Effector CD8-positive, alpha-beta T cell (primary cell): Measurements from ENCODE around the gene ADAMTS20.

Experiments used
- DNase-seq: peaks from one replicate; lab custom pipeline; 2025; lab: John Stamatoyannopoulos, UW

The ADAMTS20 gene

DNA sequence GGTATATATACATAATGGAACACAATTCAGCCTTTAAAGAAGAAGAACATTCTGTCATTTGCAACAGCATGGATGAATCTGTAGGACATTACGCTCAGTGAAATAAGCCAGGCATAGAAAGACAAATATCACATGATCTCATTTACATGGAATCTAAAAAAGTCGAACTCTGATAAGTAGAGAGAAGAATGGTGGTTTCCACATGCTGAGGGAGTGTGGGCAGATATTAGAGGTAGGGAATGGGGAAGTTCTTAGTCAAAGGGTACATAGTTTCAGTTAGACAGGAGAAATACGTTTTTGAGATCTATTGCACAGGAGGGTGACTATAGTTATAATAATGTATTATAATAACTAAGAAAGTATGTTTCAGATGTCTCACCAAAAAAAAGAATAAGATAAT lies 71.4 kb downstream of the ADAMTS20 start:
- DNase-seq, result no peak

DNA sequence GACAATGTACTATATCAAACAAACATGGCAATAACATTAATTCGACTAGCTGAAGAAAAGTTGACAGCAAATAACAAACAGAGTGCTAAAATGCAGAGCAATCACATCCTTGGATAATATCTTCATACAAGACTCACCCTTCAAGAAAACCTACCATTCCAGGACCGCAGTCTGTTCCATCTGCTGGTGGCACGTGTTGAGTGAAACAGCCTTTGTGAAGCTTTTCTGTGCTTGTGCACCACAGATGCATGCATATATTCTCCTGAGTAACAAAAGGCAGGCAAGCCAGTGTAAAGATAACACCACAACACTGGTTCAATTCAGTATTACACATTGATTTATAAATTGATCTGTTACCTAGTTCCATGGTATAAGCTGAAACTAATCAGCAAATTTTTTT lies 89.3 kb downstream of the ADAMTS20 start:
- no peak for DNase-seq

DNA sequence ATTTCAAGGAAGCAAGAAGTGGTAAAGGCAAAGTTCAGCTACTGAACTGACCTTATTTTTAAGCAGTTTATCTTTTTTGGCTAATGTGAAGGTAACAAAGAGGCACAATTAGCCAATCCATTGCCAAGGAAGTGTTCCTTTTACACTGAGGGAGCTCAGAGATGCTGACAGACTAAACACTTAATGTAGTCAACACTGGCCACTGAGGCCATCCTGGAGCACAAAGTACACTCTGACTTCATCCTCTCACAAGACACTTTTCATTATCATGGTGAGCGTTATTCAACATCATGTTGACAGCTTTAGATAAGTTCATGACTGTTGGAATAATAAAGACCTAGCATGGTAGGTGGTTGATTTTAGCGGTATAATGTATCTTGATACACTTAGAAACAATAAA lies 89.9 kb downstream of the ADAMTS20 start:
- no peak for DNase-seq

DNA sequence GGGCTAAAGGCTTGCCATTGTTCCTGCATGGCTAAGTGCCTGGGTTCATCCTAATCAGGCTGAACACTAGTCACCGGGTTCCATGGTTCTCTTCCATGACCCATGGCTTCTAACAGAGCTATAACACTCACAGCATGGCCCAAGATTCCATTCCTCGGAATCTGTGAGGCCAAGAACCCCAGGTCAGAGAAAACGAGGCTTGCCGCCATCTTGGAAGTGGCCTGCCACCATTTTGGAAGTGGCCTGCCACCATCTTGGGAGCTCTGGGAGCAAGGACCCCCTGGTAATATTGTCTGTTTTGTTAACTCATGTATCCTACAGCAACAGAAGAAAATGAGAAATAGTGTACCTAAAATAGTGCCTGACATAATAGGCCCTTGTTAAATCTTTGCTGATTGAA lies 92.7 kb downstream of the ADAMTS20 start:
- no peak for DNase-seq

DNA sequence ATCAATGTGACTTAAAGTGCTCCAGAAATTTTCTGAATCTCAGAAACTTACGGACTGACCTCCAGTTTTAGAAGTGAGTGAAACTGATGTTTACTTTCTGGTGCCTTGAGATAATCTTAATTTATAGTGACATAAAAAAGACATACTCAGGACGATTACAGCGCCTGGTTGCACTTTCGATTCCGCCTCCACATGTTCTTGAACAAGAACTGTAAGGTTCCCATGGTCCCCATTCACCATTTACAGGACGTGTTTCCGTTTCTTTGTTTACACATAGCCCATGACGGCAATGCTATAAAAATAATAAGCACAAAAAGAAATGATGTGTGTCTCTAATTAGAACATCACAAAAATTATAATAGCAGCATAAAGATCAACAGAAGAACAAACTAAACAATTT lies 98.2 kb downstream of the ADAMTS20 start:
- no peak for DNase-seq

DNA sequence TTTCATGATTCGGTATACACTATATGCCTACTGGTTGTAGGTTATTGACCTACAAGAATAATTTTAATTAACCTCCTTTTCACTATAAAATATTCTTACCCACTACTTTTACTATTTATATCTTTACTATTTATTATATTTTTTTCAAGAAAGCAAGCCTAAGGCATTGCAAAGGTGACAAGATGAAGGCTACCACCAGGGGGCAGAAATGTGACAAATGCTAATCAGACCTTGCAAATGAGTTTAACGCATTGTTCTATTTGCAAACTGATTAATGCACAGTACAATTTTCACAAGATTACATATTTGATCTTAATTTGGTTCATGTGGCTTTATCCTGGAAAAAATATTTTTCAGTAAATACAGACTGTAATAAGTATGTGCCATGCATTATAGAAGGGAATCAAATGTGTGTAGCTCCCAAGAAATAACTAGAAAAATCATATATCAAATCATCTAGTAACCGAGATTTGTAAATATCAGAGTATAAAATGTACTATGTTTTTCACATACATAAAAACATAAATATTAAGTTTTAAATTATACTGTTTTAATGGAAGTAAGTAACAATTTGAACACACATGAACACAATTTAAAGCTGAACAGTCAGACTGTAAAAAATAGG lies 107.0 kb downstream of the ADAMTS20 start:
- peak; percentile 15 for DNase-seq

DNA sequence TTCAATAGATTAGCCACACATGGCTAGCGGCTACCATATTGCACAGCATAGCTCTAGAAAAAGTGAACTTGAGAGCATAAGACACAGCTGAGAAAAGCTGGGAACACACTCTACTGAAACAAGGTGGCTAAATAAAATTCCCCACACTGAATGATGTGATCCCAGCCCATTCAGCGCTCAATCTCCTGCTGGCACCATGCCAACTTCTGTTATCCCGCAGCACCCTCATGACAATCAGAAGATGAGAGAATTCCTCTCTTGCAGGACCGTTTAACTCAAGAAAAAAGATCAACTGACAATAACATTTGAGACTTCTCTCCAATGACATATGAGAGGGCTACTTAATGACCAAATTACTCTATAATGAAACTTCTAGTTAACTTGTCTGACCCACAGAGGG lies 115.4 kb downstream of the ADAMTS20 start:
- DNase-seq, result no peak

DNA sequence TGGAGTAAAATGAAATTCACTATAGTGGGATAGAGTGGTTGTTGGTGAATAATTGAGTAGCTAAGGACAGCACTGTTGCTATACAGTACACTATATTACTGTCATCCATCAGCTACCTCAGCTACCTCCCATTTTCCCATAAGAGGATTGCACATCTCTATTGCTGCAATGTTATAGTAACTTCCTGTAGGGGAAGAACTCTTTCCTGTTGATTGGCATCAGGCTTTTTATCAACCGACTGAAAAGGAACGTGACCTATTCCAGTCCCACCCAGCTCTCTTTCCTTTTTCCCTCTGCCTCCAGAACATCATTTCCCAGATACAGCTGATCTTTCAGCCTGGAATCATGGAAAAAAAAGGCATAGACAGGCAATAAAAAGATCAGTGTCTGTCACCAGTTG lies 117.4 kb downstream of the ADAMTS20 start:
- no peak for DNase-seq

DNA sequence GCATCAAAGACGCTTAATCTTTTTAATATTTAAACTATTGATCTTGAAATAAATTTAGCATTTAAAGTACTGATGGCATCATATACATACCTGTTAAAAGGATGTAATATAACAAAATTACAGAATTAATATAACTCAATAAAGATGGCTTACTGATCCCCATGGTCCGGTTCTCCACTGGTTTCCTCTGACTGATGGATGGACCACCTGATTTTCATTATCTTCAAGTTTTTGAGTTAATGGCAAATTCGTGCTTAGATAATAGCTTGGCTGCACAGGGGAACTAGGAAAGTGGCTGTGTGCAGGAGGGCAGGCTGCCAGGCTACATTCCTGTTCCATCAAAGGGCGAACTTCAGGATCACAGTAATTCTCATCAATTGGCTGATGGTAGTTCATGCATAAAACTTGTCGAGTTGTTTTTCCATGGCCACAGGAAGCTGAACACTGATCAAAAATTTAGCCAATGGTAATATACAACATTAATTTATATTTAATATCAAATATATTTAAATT lies 123.9 kb downstream of the ADAMTS20 start:
- no peak for DNase-seq

DNA sequence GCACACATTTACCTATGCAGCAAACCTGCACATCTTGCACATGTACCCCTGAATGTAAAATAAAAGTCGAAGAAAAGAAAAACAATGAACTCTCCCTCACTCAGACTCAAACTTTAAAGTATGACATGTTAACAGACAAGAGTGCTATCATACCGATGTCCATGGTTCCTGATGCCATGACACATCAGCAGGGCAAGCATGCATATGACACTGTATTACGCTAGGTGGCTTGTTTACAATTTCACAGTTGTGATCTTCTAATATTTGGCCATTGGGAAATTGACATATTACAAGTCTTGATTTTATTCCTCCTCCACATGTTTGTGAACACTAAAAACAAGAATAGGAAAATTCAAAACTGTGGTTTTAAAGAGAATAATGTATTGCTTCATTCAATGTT lies 126.6 kb downstream of the ADAMTS20 start:
- DNase-seq, result no peak

DNA sequence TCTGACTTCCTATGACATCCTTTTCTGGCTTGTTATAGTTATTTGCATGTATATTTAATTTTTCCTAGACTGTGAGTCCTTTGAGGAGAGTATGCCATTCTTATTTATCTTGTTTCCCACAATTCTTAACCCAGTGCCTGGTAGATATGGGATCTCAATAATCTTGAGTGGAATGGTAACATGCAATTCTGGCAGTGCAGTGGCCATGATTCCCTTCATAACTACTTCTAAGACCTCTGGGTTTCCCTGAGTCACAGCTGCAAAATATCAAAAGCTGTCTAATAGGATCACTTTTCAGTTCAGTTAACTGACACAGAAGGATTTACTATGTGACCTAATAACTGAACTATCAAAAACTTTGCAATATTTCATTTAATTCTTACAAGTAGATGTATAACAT lies 135.0 kb downstream of the ADAMTS20 start:
- no peak for DNase-seq

DNA sequence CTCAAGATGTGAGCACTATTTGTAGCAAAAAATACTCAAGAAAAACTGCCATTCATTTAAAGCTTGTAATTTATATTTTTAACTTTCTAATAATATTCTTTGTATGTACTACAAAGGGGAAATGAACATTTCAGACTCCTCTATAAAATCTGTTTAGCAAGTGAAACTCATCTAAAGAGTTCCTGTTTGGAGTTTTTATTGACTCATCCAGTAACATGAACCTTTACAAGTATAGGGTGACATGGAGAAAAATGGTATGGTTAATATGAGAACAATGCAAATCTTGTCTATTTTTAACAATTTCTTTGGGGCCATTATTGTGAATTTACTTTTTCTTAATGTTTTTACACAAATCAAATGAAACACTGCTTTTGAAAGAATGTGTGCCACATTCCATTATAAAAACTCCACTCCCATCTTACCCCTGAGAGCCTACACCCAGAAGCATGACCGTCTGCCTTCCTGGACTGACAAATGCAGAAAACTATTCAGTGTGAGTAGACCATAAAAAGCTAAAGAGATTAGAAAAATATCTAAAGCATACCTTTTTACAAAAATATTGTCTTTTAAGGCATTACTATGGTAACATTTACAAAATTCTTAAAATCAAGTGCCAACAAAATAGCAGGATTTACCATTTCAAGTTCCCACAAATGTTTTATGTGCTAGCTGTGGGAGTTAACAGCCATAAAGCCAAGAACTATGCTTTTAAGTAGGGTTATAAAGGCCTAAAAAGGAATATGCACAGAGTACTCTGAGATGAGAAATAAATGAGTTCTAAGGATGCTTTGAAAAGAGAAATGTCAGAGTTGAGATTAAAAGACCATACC lies 144.0 kb downstream of the ADAMTS20 start:
- DNase-seq, result no peak

DNA sequence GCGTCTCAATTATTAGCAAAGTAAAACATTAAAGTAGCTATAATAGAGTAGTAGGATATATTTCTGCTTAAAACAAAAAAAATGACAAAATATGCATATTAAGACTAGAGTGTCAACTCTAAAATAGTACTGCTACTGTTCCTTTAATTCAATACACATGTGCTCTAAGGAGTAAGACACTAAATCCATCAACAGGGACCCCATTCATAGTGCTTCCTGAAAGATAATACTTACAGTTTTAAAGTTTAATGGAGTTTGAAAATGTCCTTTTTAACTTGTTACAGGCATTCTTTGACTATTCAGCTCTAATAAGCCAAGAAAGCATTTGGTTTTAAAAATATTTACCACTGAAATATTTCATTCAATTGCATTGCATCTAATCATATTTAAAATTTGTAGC lies 145.2 kb downstream of the ADAMTS20 start:
- no peak for DNase-seq

DNA sequence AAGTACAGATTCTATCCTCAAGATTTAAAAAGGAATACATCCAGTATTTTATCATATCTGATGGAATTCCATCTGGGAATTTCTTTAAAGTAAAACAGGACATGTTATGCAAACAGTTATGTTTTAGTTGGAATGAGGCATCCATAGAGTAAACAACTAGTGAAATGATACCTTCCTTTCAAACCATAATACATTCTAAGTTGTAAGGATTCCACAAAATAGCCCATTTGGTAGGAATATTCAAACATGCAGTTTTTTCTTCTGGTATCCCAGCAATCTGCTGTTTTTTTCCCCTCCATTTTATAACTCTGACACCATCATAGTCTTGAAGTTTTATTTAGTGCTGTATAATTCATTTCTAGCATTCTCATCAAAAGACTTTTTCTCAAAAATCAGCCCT lies 149.6 kb downstream of the ADAMTS20 start:
- no peak for DNase-seq

DNA sequence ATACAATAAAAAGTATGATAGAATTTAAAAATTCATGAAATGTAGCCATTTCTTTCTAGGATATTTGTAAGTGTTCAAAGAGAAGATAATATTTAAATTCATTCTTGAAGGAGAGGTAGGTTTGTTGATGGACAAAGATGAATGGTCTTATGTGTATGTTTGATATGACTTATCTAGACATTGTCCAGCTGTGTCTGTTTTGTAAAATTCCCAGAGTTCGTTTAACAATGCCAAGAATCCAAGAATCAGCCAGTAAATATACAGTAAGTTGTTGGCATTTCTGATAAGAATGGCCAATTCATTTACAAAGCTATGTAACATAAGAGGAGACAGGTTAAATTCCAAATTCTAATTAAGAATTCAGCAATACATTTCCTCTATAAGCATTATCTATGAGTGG lies 150.9 kb downstream of the ADAMTS20 start:
- DNase-seq, result no peak

DNA sequence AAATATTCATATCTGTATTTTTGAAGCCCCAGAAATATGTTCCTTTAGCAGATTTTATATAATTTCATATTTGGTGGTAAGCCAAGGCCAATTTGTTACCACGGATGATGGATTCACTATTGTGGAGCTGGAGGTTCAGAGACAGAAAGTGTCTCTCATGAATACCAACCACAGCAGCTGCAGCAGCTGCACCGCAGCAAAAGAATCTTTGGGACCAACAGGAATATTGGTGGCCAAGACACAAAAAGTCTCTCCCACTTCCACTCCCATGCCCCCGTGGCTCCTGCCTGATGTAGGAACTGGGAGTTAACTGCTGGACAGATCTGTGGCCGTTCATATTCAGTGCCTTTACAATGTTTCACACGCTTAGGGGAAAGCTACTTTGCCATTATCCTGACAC lies 155.3 kb downstream of the ADAMTS20 start:
- no peak for DNase-seq

DNA sequence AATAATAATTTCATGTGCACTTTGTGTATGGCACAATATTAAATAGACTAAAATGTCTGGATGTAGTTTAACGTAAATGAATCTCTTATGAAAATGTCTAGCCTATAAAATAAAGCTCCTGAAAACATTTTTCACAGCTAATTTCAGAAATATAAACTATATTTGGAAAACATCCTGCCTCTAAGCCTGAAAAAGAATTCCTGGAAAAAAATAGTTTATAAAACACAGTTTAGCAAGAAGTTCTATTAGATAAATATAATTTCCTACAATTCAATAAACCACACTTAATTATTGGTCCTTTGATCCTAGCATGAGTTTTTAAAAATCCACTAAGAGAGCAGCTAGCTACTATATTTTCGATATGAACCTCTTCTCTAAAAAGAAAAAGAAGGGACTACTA lies 159.9 kb downstream of the ADAMTS20 start:
- no peak for DNase-seq

DNA sequence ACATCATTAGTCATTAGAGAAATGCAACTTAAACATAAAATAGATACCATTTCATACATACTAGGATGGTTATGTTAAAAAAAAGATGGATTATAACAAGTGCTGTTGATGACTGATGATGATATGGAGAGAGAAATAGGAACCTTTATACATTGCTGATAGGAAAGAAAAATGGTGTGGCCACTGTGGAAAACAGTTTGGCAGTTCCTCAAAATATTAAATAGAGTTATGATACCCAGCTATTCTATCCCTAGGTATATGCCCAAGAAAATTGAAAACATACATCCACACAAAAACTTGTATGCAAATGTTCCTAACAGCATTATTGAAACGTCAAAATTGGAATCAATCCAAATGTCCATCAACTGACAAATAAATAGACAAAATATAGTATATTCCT lies 170.1 kb downstream of the ADAMTS20 start:
- no peak for DNase-seq

DNA sequence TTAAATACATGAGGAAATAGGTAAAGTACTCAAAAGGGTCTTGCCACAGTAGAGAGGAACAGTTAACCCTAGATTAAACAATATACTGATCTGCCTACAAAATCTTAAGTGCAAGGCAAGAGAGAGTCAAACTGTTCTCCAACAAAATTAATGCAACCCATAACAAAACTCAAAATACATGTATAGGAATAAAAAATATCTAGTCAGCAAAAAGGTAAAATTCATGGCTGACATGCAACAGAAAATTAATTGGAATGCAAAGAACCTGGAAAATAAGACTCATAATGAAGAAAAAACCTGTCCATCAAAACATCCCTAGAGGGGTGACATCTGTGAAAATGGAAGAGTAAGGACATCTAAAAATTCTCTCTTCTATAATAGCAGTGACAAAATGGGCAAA lies 173.6 kb downstream of the ADAMTS20 start:
- no peak for DNase-seq

DNA sequence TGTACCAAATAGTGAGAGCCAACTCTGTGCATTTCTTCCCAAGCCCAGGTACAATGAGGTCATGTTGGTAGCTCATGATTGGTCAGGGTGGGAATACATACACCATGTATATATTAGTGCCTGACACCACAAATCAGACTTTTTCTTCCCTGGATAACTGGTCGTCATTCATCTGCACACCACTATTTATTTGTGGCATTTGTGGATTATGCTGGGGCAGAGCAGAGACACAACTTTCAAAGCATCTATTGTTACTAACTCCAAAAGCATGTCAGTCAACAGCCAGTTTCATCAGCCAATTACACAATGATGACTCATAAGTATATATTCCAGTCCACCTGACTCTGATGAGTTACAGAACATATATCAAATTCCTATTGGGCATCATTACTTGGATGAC lies 181.7 kb downstream of the ADAMTS20 start:
- DNase-seq, result no peak

DNA sequence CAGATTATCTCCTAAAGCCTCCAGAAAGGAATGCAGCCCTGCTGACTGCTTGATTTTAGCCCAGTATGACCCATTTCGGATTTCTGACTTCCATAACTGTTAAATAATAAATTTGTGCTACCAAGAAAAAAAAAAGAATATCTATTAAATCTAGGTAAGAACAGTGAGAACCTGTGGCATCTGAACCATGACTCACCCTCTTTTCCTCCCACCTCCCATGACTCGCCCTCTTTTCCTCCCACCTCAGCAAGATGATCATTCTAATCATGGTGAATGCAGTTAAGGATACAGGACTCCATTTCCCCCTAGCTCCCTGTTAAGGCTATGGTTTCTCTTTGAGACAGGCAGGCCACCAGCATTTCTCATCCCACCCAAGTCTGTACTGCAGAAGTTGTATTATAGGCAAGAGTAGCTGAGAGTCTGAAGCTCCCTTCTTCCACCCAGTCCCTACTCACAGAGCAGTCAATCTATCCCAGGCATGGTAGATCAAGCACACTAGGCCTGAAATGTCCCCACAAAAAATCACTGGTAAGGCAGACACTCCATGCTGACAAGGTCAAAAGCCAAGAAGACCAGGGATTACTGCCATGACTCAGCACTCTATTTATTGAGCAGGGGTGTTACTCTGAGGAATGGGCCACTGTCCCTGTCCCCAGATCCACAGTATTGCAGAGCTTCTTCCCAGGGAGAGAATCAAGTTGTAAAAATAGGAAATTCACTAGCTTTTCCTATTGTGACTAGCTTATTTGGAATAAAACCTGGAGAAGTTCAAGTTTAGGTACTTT lies 188.9 kb downstream of the ADAMTS20 start:
- DNase-seq, result no peak

DNA sequence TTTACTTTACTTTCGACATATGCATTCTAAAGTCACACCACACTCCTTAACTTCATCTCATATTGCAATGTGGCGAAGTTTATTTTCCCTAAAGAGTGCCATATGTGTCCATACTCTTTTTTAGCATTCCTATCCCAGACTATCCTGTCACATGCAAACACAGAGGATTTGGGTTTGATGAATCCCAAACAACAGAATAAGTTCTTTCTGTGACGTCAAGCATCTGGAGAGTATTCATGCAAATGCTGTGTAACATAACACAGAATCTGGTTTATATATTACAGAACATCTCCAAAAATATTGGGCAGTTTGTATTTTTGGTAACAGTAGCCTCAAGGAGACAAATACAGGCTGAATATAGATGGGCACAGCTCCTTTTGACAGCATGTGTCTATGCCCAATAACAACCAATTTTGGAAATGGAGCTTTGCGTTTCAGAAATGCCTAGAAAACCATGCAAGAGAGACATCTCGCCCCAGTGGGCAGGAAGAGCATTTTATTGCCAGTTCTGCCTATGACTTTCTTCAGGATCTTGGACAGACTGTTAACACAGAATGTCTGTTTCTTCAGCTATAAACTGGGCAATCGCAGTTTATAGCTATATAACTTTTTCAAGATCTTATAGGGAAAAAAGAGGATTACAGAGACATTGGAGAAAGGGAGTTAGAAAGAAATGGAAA lies 190.8 kb downstream of the ADAMTS20 start:
- no peak for DNase-seq
